ENCODE measurements around the gene SNAPC5. TPM values are rescaled to one million over a fixed set of nuclear protein-coding genes. Genes with fewer than 3 reads are reported as not detected.
A peak's percentile ranks its signal among the peaks of the same experiment; 100 is the strongest.
"Not testable (repeated sequence)": the region's sequence is repeated elsewhere in the genome, so short reads cannot be mapped to it uniquely, and the experiment has no call there.

Gene SNAPC5
- total RNA-seq, 1 donor from 2014 or later = 17.6 TPM

GRCh38 chr15:66462627-66463026 is 34.9 kb downstream of the SNAPC5 start:
- Mint-ChIP-seq H3K36me3 (ENCODE audit: unreplicated experiment) (peaks cover 10% of the 10 kb centered on the region), H3K27ac (ENCODE audit: unreplicated experiment) (peak overlapping the region; percentile 70), H3K9me3 (ENCODE audit: unreplicated experiment) (no peaks in the 10 kb centered on the region), H3K4me1 (ENCODE audit: low read depth, unreplicated experiment) (peaks cover 7% of the 10 kb centered on the region), H3K27me3 (ENCODE audit: unreplicated experiment) (peaks cover 2% of the 10 kb centered on the region), H3K4me3 (ENCODE audit: unreplicated experiment) (no peak overlapping the region)
- TF ChIP-seq, protein P1, sequence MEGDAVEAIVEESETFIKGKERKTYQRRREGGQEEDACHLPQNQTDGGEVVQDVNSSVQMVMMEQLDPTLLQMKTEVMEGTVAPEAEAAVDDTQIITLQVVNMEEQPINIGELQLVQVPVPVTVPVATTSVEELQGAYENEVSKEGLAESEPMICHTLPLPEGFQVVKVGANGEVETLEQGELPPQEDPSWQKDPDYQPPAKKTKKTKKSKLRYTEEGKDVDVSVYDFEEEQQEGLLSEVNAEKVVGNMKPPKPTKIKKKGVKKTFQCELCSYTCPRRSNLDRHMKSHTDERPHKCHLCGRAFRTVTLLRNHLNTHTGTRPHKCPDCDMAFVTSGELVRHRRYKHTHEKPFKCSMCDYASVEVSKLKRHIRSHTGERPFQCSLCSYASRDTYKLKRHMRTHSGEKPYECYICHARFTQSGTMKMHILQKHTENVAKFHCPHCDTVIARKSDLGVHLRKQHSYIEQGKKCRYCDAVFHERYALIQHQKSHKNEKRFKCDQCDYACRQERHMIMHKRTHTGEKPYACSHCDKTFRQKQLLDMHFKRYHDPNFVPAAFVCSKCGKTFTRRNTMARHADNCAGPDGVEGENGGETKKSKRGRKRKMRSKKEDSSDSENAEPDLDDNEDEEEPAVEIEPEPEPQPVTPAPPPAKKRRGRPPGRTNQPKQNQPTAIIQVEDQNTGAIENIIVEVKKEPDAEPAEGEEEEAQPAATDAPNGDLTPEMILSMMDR (IDR thresholded peaks at IDR 0.05; ENCODE audit: partially characterized antibody, unreplicated experiment) = no peak
- DNase-seq = no peak

DNA sequence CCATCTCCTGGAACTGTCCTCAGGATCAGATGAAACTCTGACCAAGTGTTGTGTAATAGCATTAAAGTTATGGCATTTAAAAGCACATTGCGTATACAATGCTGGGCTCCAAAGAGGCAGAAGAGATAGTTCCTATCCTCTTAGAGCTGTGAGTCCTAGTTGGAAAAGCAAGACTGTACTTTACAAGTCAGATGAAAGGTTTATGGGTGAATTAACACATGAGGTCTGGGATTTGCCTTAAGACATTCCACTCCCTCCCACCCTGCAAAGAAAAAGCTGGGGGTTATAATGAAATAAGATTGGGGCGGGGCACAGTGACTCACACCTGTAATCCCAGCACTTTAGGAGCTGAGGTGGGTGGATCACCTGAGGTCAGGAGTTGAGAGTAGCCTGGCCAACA is 35.6 kb downstream of the SNAPC5 start:
- peaks cover 10% of the 10 kb centered on the region for H3K36me3 Mint-ChIP-seq (ENCODE audit: unreplicated experiment)
- H3K27me3 Mint-ChIP-seq (ENCODE audit: unreplicated experiment) = peaks cover 2% of the 10 kb centered on the region
- no peak for DNase-seq
- H3K9me3 Mint-ChIP-seq (ENCODE audit: unreplicated experiment) = no peaks in the 10 kb centered on the region
- H3K4me3 Mint-ChIP-seq (ENCODE audit: unreplicated experiment) = no peak overlapping the region
- TF ChIP-seq, protein P1 (IDR thresholded peaks at IDR 0.05; ENCODE audit: partially characterized antibody, unreplicated experiment) = no peak
- H3K4me1 Mint-ChIP-seq (ENCODE audit: low read depth, unreplicated experiment) = peaks cover 7% of the 10 kb centered on the region
- H3K27ac Mint-ChIP-seq (ENCODE audit: unreplicated experiment) = no peak overlapping the region

DNA sequence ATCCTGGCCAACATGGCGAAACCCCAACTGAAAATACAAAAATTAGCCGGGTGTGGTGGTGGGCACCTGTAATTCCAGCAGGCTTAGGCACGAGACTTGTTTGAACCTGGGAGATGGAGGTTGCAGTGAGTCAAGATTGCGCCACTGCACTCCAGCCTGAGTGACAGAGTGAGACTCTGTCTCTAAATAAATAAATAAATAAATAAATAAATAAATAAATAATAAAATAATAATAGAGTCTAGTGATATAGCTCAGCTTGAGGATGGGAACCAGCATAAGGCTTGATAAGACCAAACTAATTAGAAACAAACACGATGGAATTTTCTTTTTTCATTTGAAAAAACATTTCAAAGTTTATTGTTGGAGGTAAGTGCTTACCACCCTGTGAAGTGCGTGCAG is 36.3 kb downstream of the SNAPC5 start:
- not testable (repeated sequence) for H3K4me3 Mint-ChIP-seq (ENCODE audit: unreplicated experiment); H3K9me3 Mint-ChIP-seq (ENCODE audit: unreplicated experiment); H3K27me3 Mint-ChIP-seq (ENCODE audit: unreplicated experiment); H3K4me1 Mint-ChIP-seq (ENCODE audit: low read depth, unreplicated experiment); DNase-seq; H3K27ac Mint-ChIP-seq (ENCODE audit: unreplicated experiment)
- H3K36me3 Mint-ChIP-seq (ENCODE audit: unreplicated experiment) = peaks cover 10% of the 10 kb centered on the region

DNA sequence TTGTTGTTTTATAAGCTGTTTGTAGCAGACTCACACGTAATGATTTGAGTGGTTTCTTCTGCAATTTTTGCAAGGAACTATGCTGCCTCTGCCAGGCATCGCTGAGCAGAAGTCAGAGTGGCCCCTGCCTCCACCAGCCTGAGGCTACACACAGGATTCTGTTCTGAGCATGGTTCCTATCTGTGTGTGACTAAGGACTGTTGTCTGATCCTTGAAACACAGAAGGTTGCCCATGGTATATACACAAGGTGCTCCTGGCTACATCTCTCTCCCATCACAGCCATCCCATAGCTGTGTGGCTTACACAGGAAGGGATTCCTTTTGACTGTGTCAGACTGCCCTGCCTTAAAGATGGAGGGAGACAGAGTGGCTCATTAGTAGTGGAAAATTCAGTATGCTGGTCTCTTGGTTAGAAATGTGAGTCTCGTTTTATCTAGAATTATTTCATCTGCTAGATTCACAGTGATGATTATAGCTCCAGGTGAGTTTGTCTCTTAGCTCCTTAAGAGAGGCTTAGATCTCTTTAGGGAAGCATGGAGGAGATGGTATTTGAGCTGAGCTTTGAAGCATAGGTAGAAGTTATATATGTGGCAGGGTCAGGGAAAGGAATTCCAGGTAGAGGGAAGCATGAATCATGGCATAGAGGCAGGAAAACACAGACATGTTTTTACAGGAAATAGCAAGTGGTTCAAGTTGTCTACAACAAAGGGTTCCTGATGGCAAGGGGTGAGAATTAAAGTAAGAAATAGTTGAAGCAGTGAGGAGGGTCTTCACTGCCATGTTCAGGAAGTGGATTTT is 37.5 kb downstream of the SNAPC5 start:
- TF ChIP-seq, protein P1 (IDR thresholded peaks at IDR 0.05; ENCODE audit: partially characterized antibody, unreplicated experiment) = no peak
- Mint-ChIP-seq H3K9me3 (ENCODE audit: unreplicated experiment) (no peaks in the 10 kb centered on the region), H3K4me3 (ENCODE audit: unreplicated experiment) (no peak overlapping the region), H3K36me3 (ENCODE audit: unreplicated experiment) (peaks cover 4% of the 10 kb centered on the region), H3K27ac (ENCODE audit: unreplicated experiment) (no peak overlapping the region), H3K4me1 (ENCODE audit: low read depth, unreplicated experiment) (peaks cover 7% of the 10 kb centered on the region), H3K27me3 (ENCODE audit: unreplicated experiment) (peaks cover 2% of the 10 kb centered on the region)
- DNase-seq = no peak

- Mint-ChIP-seq H3K27me3 (ENCODE audit: unreplicated experiment) (peaks cover 2% of the 10 kb centered on the region), H3K4me3 (ENCODE audit: unreplicated experiment) (no peak overlapping the region), H3K4me1 (ENCODE audit: low read depth, unreplicated experiment) (peaks cover 3% of the 10 kb centered on the region), H3K27ac (ENCODE audit: unreplicated experiment) (no peak overlapping the region), H3K36me3 (ENCODE audit: unreplicated experiment) (peaks cover 4% of the 10 kb centered on the region), H3K9me3 (ENCODE audit: unreplicated experiment) (no peaks in the 10 kb centered on the region)
- TF ChIP-seq, protein P1 (IDR thresholded peaks at IDR 0.05; ENCODE audit: partially characterized antibody, unreplicated experiment) = no peak
- no peak for DNase-seq
Observed at GRCh38 chr15:66456211-66456610, 41.4 kb downstream of the SNAPC5 start.
